ENCODE results near the gene SLC35F3. TPM values are rescaled to one million over a fixed set of nuclear protein-coding genes. Genes with fewer than 3 reads are reported as not detected.

The SLC35F3 gene
- polyA plus RNA-seq, 3 donors, result 0.42 to 0.80 (median 0.61) TPM

DNA sequence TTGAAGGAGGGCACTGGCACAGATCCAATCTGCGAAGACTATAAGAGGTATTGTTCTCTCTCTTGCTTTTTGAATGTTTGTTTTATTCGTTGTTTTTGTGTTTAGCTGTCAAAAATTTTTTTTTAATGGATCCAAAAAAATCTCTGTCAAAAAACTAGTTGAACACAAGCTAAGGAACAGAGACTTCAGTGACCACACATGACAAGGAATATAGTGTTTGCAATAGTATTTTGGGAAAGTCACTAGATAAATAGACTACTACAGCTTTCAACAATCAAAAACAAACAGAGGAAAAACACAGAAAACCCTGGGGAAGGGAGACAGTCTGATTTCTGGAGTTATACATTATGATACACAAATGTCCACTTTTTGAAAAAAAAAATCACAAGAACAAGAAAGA lies 431.9 kb downstream of the SLC35F3 start:
- no peak for DNase-seq (ENCODE audit: extremely low read depth in 1 of 11, low read depth in 9 of 11, low spot score in 4 of 11)

DNA sequence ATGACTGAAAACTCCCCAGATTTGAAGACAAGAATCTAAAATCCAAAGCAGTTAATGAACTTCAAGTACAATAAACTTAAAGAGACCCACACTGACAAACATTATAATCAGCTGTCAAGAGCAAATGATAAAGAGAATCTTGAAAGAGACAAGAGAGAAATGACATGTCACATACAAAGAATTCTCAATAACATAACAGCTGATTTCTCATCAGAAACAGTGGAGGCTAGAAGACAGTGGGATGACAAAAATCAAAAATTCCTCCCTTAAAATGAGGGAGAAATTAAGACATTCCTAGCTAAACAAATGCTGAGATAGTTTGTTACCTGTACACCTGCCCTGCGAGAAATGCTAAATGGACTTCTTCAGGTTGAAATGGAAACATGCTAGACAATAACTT lies 432.8 kb downstream of the SLC35F3 start:
- no peak for DNase-seq (ENCODE audit: extremely low read depth in 1 of 11, low read depth in 9 of 11, low spot score in 4 of 11)

DNA sequence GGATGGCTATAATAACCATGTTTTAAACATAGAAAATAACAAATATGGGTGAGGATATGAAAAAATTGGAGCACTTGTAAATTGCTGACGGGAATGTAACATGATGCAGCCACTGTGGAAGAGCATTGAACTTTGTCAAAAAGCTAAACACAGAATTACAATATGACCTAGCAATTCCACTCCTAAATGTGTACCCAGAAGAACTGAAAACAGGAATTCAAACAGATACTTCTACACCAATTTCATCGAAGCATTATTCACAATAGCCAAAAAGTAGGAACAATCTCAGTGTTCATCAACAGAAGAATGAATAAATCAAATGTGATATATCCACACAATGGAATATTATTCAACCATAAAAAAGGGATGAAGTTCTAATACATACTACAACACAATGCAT lies 436.1 kb downstream of the SLC35F3 start:
- DNase-seq (ENCODE audit: extremely low read depth in 1 of 11, low read depth in 9 of 11, low spot score in 4 of 11), result no peak

DNA sequence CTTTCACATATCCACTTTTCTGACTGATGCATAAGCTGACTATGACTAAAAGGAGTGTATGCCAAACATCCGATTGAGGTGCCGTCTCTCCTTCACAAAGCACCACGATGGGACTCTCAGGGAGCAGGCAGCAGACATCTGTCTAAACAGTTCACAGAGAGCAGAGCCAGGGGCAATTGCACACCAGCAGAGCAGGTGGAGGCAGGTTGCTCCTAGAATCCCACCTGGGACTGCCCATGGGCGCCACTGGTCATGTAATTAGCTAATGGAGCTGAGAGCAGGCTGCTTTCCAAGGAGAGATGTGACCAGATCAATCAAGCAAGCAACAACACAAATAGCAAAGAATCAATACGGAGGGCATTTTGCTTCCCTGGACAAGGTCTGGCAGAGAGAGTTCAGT lies 438.3 kb downstream of the SLC35F3 start:
- no peak for DNase-seq (ENCODE audit: extremely low read depth in 1 of 11, low read depth in 9 of 11, low spot score in 4 of 11)

DNA sequence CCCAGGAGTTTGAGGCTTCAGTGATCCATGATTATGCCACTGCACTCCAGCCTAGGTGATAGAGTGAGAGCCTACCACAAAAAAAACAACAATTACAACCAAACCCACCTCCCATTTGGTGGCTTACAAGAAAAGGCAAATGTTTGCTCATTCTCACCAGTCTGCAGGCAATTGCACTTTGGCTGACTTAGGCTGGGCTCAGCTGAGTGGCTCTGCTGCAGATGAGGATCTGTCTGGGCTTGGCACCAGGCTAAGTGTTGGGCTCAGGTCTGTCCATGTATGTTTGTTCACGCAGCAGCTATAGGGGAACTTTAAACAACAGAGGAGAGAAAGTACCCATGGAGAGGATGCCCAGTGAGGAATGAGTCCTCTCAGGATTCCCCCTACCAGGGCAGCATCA lies 440.8 kb downstream of the SLC35F3 start:
- no peak for DNase-seq (ENCODE audit: extremely low read depth in 1 of 11, low read depth in 9 of 11, low spot score in 4 of 11)

DNA sequence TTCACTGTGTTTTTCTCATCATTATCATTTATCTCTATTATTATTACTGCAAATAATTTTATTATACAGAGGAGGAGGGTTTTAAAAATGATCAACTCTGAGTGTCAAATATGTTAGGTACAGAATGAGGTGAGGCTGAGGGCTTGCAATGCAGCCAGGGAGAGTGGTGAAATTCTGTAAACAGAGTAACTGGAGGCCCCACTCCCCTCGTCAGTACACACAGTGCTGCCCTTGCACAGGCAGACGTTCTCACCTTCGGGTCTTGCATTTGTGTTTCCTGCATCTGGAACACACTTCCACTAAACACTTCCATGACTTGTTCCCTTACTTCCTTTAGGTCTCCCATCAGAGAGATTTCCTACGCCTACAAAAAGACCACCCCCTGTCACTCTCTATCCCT lies 444.5 kb downstream of the SLC35F3 start:
- no peak for DNase-seq (ENCODE audit: extremely low read depth in 1 of 11, low read depth in 9 of 11, low spot score in 4 of 11)

DNA sequence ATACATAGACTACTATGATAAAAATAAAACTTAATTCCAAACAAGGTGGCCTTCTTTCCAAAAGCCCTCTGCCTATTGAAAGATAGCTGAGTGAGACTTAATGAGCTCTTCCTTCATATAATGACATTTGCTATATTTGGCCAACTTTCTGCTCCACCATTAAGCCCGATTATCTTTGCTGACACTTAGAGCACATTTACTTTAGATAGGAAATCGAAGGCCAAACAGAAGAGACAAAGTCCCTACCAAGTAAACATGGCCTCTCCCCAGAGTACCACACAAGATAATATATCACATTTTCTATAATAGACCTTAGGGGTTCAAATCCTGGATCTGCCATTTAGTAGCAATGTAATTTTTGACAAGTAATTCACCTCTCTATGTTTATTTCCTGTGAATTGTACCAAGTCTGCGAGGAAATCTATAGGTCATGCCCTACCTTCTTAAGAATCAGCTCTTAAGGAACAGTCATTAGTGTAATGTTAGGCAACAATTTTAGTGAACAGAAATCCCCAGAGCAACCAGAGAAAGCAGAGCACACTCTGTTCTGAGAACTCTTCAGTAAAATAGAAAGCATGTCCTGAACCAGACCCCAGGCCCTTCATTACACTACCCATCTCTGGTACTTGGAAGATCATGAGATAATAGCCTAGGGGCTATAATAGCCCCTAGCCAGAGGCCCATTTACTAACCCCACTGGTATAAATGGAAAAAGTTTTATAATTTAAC lies 451.5 kb downstream of the SLC35F3 start:
- DNase-seq (ENCODE audit: extremely low read depth in 1 of 11, low read depth in 9 of 11, low spot score in 4 of 11), result no peak

DNA sequence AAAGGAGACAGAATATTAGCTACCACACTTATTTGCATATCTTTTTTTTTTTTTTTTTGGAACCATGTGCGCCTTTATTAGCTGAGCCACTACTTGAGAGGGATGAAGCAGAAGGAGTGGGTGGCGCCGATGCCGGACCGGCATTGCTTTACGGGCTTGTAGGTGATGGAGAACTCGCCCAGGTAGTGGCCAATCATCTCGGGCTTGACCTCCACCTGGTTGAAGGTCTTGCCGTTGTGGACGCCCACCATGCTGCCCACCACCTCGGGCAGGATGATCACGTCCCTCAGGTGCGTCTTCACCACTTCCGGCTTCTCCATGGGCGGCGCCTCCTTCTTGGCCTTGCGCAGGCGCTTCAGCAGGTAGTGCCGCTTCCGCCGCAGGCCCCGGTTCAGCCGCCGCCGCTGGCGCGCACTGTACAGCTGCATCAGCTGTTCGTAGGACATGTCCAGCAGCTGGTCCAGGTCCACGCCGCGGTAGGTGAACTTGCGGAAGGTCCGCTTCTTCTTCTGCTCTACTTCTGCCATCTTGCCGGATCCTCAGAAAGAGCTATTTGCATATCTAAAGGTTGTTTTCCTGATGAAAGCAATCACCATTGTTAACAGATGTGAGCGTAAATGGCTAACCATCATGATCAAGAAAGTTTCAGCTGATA lies 452.3 kb downstream of the SLC35F3 start:
- peak in 1 of 11 donors; percentile 13 for DNase-seq (ENCODE audit: extremely low read depth in 1 of 11, low read depth in 9 of 11, low spot score in 4 of 11)

DNA sequence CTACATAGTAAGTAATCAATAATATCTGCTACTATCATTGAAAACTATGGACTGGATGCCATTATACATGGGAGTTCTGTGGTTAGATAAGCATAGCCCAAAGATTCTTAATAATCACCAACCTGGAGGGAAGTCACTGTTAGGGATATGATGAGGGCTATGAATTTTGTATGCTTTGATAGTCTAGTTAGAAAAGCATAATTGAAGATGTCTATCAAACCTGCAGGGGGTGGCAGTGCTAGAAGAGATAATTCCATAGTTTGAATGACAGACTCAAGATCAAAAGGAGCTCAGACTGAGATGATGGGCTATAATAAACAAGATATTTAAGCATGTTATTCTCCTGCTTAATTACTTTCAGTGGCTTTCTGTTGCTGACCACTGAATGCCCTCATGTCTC lies 453.4 kb downstream of the SLC35F3 start:
- DNase-seq (ENCODE audit: extremely low read depth in 1 of 11, low read depth in 9 of 11, low spot score in 4 of 11), result no peak

DNA sequence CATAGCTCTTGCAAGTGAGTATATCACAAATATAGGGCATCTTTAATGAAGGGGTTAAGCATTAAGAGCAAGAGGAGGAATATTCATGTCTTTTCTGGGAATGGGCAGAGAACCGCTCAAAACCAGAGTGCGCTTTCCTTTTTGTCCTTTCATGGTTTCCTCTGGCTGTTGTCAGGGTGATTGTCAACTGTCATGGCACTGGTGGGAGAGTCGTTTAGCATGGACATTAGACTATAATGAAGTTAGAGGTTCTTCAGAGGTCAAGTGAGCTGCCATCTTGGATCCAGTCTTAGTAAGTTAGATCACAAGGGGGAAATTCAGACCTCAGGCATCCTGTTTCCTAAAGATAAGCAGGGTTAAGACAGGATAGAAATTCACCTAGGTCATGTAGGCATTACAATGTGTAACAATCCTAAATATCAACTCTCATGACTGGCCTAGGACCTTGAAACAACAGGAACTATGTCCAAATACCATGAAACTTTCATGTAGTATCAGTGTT lies 456.7 kb downstream of the SLC35F3 start:
- no peak for DNase-seq (ENCODE audit: extremely low read depth in 1 of 11, low read depth in 9 of 11, low spot score in 4 of 11)

DNA sequence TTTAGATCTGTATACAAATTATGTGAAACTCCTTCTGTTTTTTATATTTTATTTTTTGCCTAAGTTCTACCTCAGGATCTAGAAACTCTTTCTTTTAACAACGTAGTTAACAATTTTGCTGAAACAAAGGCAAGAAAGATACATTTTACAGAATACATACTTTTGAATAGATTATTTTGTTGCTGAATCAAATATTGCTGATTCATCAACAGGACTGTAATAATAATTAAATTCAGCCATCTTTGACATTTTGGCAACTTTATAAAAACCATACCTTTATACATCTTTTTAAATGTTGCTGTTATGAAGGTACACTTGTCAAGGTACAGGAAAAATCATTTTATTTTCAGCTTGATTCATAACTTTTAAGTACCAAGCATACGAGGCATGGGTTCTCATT lies 458.1 kb downstream of the SLC35F3 start:
- no peak for DNase-seq (ENCODE audit: extremely low read depth in 1 of 11, low read depth in 9 of 11, low spot score in 4 of 11)

DNA sequence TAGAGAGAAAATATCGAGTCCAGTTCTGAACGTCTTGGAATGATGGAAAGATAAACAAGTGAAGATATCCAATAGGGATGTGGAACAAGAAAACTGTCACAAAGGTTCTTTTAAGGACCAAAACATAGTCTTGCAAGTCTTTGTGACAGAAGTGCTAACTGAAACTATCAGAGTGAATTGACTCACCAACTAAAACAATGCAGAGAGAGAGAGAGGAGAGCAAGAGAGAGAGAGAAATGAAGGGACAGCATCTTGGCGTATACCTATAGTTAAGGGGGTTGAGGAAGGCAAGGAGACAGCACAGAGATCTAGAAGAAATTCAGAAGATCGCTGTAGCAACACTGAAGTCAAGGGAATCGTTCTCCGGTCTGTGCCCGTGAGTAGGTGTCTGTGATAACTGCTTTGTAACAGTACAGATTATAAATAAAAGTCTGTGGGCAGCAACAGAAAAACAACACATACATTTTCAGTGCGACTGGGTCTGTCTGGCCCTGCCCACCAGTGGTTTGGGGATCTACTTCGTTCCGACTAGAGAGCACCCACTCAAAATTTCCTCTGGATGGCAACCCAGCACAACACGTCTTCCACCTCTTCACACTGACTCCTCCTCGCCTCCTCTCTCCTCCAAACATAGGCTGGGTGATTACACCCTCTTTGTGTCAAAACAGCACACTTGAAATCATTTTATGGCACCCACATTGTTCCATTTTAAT lies 464.0 kb downstream of the SLC35F3 start:
- DNase-seq (ENCODE audit: extremely low read depth in 1 of 11, low read depth in 9 of 11, low spot score in 4 of 11), result no peak

DNA sequence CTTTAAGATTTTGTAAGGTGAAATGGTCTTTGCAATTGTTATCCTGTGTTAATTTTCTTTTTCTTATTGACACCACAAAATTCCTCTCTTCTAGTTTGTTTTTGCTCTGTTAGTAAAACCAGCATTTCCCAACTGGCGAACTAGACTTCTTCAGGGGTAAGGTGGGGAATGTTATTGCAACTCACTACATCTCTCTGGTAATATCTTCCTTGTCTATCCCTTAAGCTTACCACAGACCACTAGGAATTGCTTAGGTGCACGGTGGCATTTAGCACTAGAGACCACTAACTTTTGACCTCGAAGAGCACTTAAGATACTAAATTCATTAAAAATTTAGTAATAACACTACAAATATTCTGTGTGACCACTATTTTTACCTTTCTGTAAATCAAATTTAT lies 464.6 kb downstream of the SLC35F3 start:
- no peak for DNase-seq (ENCODE audit: extremely low read depth in 1 of 11, low read depth in 9 of 11, low spot score in 4 of 11)

DNA sequence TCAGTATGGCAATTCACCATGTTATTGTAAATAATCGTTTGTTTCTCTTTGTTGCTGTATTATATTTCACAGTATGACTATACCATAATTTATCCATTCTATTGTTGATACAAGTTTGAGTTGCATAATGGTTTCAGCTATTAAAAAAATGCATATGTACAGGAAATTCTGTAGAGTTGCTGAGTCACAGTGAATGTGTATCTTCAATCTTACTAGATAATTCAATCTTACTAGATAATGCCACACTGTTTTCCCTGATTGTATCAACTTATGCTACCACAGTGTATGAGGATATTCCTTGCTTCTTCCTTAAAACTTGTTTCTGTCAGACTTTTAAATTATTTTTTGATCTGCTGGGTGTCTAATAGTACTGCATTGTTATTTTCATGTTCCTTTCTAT lies 465.3 kb downstream of the SLC35F3 start:
- no peak for DNase-seq (ENCODE audit: extremely low read depth in 1 of 11, low read depth in 9 of 11, low spot score in 4 of 11)

DNA sequence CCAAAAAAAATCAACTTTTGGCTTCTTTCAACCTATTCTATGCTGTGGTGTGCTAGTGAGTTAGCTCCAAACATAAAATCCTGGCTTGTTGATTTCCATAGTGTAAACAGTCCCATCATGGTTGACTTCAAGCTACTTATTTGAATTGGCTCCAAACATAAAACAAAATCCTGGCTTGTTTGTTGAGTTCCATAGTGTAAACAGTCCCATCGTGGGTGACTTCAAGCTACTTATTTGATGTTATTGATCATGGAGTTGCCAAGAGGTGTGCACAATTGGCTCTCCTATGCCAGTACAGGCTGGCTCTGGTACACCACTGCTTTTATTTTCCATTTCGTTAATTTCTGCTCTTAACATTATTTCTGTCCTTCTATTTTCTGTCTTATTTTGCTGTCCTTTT lies 466.9 kb downstream of the SLC35F3 start:
- DNase-seq (ENCODE audit: extremely low read depth in 1 of 11, low read depth in 9 of 11, low spot score in 4 of 11), result no peak

DNA sequence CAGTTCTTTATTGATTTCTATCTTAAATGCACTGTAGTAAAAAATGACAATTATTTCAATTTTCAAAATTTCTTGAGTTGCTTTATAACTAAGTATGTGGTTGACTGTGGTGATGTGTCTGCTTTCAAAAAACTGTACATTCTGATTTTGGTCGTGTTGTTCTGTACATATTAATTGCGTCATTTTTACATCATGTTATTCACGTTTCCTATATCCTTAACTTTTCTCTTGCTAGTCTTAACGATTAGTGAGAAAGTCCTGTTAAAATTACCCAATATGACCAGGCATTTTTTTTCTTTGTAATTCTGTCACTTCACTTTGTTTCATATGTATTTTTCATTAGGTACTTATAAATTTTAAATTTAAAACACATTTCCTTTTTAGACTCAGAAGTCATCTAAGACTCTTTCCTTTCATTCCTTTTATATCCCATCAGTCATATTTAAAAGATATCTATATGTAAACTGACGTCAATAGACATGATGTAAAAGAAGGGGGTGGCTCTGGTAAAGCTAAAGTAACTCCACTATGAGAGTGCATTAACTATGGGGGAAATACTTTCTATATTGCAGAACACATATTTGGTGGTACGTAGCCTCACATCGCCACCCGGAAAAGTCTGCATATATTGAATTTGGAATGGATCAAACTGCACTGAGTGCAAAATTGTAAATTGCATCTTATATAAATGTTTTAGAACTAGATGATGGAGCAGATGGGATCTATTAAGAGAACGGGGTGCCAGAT lies 467.7 kb downstream of the SLC35F3 start:
- DNase-seq (ENCODE audit: extremely low read depth in 1 of 11, low read depth in 9 of 11, low spot score in 4 of 11), result no peak

DNA sequence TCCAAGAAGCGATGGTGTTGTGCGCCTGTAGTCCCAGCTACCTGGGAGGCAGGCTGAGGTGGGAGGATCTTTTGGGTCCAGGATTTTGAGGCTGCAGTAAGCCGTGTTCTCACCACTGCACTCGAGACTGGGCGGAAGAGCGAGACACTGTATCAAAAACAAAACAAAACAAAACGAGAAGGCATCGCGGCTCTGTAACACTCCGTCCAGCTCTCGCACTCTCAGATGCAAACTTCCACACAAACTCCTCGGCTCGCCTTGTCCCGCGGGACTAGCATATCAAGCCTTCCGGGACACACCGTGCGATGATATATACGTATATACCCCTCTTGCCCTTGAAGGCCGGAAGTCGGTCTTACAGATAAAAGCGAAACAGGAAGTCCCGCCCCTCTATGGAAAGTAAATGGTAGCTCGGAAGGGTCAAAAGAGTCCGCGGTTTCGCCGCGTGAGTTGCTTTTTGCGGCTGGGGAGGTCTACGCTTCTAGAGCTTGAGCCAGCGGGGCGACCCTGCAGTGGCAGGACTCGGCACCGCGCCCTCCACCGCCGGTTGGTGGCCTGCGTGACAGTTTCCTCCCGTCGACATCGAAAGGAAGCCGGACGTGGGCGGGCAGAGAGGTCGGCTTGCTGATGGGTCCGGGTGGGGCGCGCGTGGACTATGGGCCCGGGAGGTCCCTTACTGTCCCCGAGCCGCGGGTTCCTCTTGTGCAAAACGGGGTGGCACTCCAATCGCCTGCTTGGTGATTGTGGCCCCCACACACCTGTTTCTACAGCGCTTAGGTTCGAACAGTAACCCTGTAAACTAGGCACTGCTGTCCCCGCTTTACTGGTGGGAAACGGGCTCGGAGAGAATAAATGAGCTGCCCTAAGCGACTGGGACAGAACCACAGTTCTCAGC lies 468.8 kb downstream of the SLC35F3 start, which contains the start of gene COA6:
COA6 (plus strand) TSS at position 393 of the 895 bp plus-strand sequence; CDS start at position 404, 11 bp downstream.
- peak; percentile 89 to 98 (median 94) for DNase-seq (ENCODE audit: extremely low read depth in 1 of 11, low read depth in 9 of 11, low spot score in 4 of 11)

DNA sequence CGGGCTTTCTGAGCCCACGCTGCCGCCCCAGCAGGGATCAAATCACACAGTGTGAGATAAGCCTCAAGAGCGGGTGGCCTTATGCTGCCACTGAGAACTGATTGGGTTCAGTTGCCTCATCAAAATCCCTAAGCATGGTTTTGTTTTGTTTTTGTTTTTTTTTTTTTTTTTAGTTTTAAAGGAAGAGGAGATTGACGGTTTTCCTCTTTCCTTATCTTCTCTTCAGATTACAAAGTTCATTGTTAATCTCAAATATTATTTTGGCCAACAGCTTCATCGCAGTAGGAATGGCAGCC lies 469.4 kb downstream of the SLC35F3 start:
- peak in 1 of 11 donors; percentile 28 for DNase-seq (ENCODE audit: extremely low read depth in 1 of 11, low read depth in 9 of 11, low spot score in 4 of 11)
